Measurements from ENCODE around the gene SPACA6.
A peak's percentile ranks its signal among the peaks of the same experiment; 100 is the strongest.

SPACA6 gene

GRCh38 chr19:51695702-51696315, 2.7 kb downstream of the SPACA6 start:
- Histone ChIP-seq H3K27me3 (ENCODE audit: control insufficient read depth, insufficient read depth, low read length) (no peaks in the 10 kb centered on the region), H3K36me3 (ENCODE audit: control insufficient read depth, insufficient read depth, low read length) (no peaks in the 10 kb centered on the region), H3K4me1 (ENCODE audit: control insufficient read depth, insufficient read depth, low read length) (peaks cover 2% of the 10 kb centered on the region; the same call in 1 of the 2 replicates), H3K27ac (ENCODE audit: low read length) (no peak overlapping the region), H3K4me3 (ENCODE audit: low read length) (no peak overlapping the region), H3K9me3 (ENCODE audit: control insufficient read depth, insufficient read depth, low read length) (no peaks in the 10 kb centered on the region)
- DNase-seq (ENCODE audit: low read depth, low spot score), result no peak
- WGBS (ENCODE audit: insufficient coverage, insufficient read length), result no CpG with 5 or more reads among the region's 14 CpGs

- no CpG with 5 or more reads among the region's 3 CpGs for WGBS (ENCODE audit: insufficient coverage, insufficient read length)
- no peaks in the 10 kb centered on the region for H3K27me3 ChIP-seq (ENCODE audit: control insufficient read depth, insufficient read depth, low read length)
- H3K36me3 ChIP-seq (ENCODE audit: control insufficient read depth, insufficient read depth, low read length), result no peaks in the 10 kb centered on the region
These were observed 3.5 kb downstream of the SPACA6 start for GRCh38 chr19:51696606-51697005.

DNA sequence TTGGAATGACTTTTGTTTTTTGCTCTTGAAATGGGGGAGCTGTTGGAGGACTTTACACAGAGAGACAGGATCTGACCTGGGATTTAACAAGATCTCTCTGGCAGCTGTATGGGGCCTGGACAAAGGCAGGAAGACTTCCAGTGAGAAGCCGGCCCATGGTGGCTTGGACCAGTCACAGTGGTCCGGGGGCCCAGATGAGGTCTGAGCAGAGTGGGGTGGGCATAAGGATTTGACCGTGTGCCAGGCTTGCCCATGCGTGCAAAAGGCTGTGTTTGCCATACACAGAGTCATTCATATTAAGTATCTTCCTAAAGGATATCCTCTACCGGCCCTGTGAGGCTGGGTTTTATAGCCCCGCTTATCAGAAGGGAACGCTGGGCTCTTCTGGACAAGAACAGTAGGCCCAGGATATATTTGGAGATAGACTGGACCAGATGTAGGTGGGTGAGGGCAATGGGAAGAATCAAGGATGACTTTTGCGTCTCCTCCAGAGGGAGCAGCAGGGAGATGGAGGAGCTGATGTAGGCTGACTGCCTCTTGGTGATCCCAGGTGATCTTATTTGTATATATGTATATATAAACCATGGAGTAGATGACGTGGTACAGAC, 4.1 kb downstream of the SPACA6 start:
- no peaks in the 10 kb centered on the region for H3K27me3 ChIP-seq (ENCODE audit: control insufficient read depth, insufficient read depth, low read length)
- DNase-seq (ENCODE audit: low read depth, low spot score), result no peak
- peaks cover 2% of the 10 kb centered on the region for H3K4me1 ChIP-seq (ENCODE audit: control insufficient read depth, insufficient read depth, low read length)
- H3K36me3 ChIP-seq (ENCODE audit: control insufficient read depth, insufficient read depth, low read length), result no peaks in the 10 kb centered on the region
- H3K9me3 ChIP-seq (ENCODE audit: control insufficient read depth, insufficient read depth, low read length), result no peaks in the 10 kb centered on the region
- H3K4me3 ChIP-seq (ENCODE audit: low read length), result no peak overlapping the region
- H3K27ac ChIP-seq (ENCODE audit: low read length), result no peak overlapping the region
- no CpG with 5 or more reads among the region's 9 CpGs for WGBS (ENCODE audit: insufficient coverage, insufficient read length)

More at GRCh38 chr19:51696606-51697005, 3.5 kb downstream of the SPACA6 start:
- Histone ChIP-seq H3K4me1 (ENCODE audit: control insufficient read depth, insufficient read depth, low read length) (peaks cover 5% of the 10 kb centered on the region), H3K9me3 (ENCODE audit: control insufficient read depth, insufficient read depth, low read length) (no peaks in the 10 kb centered on the region), H3K4me3 (ENCODE audit: low read length) (no peak overlapping the region), H3K27ac (ENCODE audit: low read length) (no peak overlapping the region)
- DNase-seq (ENCODE audit: low read depth, low spot score), result no peak

GRCh38 chr19:51698296-51698695, 5.2 kb downstream of the SPACA6 start:
- no peak overlapping the region for H3K27ac ChIP-seq (ENCODE audit: low read length)
- no peaks in the 10 kb centered on the region for H3K27me3 ChIP-seq (ENCODE audit: control insufficient read depth, insufficient read depth, low read length)
- no peak for DNase-seq (ENCODE audit: low read depth, low spot score)
- H3K4me1 ChIP-seq (ENCODE audit: control insufficient read depth, insufficient read depth, low read length), result peaks cover 2% of the 10 kb centered on the region
- no peaks in the 10 kb centered on the region for H3K36me3 ChIP-seq (ENCODE audit: control insufficient read depth, insufficient read depth, low read length)
- no peaks in the 10 kb centered on the region for H3K9me3 ChIP-seq (ENCODE audit: control insufficient read depth, insufficient read depth, low read length)
- WGBS (ENCODE audit: insufficient coverage, insufficient read length), result no CpG with 5 or more reads among the region's 5 CpGs
- H3K4me3 ChIP-seq (ENCODE audit: low read length), result no peak overlapping the region

- no peak overlapping the region for H3K4me3 ChIP-seq (ENCODE audit: low read length)
- no peak overlapping the region for H3K27ac ChIP-seq (ENCODE audit: low read length)
- H3K36me3 ChIP-seq (ENCODE audit: control insufficient read depth, insufficient read depth, low read length), result no peaks in the 10 kb centered on the region
- peaks cover 2% of the 10 kb centered on the region; the same call in 1 of the 2 replicates for H3K4me1 ChIP-seq (ENCODE audit: control insufficient read depth, insufficient read depth, low read length)
- no peaks in the 10 kb centered on the region for H3K9me3 ChIP-seq (ENCODE audit: control insufficient read depth, insufficient read depth, low read length)
- no peak for DNase-seq (ENCODE audit: low read depth, low spot score)
- no peaks in the 10 kb centered on the region for H3K27me3 ChIP-seq (ENCODE audit: control insufficient read depth, insufficient read depth, low read length)
- no CpG with 5 or more reads among the region's 5 CpGs for WGBS (ENCODE audit: insufficient coverage, insufficient read length)
These were observed 6.0 kb downstream of the SPACA6 start for GRCh38 chr19:51699170-51699569.

DNA sequence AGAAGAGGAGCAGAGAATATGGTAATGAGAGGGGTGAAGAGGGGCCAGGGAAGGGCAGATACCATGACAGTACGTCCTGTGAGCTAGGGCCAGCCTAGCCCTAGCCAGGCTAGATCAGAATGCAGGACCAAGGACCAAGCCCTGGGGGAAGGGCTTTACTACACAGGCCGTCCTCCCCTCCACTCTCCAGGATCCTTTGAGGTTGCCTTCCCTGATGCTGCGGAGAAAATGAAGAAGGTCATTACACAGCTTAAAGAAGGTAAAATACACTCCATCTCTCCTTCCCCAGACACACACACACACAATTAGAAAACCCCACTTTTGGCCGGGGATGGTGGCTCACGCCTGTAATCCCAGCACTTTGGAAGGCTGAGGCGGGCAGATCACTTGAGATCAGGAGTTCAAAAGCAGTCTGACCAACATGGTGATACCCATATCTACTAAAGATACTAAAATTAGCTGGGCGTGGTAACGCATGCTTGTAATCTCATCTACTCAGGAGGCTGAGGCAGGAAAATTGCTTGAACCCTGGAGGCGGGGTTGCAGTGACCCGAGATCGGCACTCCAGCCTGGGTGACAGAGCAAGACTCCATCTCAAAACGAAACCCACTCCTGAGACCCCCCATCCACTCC, 8.5 kb downstream of the SPACA6 start:
- Histone ChIP-seq H3K4me1 (ENCODE audit: control insufficient read depth, insufficient read depth, low read length) (peaks cover 2% of the 10 kb centered on the region; the same call in 1 of the 2 replicates), H3K27ac (ENCODE audit: low read length) (no peak overlapping the region), H3K36me3 (ENCODE audit: control insufficient read depth, insufficient read depth, low read length) (no peaks in the 10 kb centered on the region), H3K27me3 (ENCODE audit: control insufficient read depth, insufficient read depth, low read length) (no peaks in the 10 kb centered on the region), H3K9me3 (ENCODE audit: control insufficient read depth, insufficient read depth, low read length) (no peaks in the 10 kb centered on the region), H3K4me3 (ENCODE audit: low read length) (peak overlapping the region; percentile 11; the same call in 1 of the 2 replicates)
- no CpG with 5 or more reads among the region's 12 CpGs for WGBS (ENCODE audit: insufficient coverage, insufficient read length)
- no peak for DNase-seq (ENCODE audit: low read depth, low spot score)

DNA sequence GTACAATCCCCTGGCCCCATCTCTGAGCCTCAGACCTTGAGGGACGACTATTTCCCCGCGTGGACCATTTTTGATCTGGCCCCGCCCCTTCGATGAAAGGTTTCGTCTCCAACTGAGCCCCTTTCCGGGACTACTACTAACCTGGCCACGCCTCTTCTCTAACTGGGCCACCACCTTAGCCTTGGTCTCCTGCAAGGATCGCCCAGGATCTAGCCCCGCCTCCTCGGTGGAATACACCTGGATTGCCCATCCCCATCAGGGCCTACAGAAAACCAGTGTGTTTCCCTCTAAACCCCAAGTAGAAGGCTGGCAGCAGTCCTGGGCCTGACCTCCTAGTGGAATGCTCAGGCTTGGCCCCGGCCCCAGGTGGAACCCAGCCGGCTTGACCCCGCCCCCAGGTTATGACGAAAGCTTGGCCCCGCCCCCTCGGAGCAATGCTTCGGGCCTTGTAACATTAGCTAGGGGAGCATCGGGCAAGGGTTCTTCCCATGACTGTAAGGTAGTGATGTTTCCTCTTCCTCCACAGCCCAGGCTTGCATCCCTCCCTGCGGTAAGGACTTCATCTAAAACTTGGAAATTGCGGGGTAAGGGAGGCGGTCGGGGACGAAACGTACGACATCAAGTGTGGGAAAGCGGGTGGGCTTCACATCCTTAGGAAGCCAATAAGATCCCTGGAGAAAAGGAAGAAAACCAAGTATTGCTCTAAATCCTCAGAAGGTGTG, 9.1 kb downstream of the SPACA6 start:
- Histone ChIP-seq H3K27me3 (ENCODE audit: control insufficient read depth, insufficient read depth, low read length) (no peaks in the 10 kb centered on the region), H3K36me3 (ENCODE audit: control insufficient read depth, insufficient read depth, low read length) (no peaks in the 10 kb centered on the region), H3K4me1 (ENCODE audit: control insufficient read depth, insufficient read depth, low read length) (peaks cover 2% of the 10 kb centered on the region; the same call in 1 of the 2 replicates), H3K27ac (ENCODE audit: low read length) (no peak overlapping the region), H3K9me3 (ENCODE audit: control insufficient read depth, insufficient read depth, low read length) (no peaks in the 10 kb centered on the region), H3K4me3 (ENCODE audit: low read length) (peak overlapping the region; percentile 63; the same call in 1 of the 2 replicates)
- no CpG with 5 or more reads among the region's 27 CpGs for WGBS (ENCODE audit: insufficient coverage, insufficient read length)
- DNase-seq (ENCODE audit: low read depth, low spot score), result peak; percentile 47

GRCh38 chr19:51702825-51703574, 9.9 kb downstream of the SPACA6 start:
- no CpG with 5 or more reads among the region's 46 CpGs for WGBS (ENCODE audit: insufficient coverage, insufficient read length)
- H3K4me3 ChIP-seq (ENCODE audit: low read length), result peak overlapping the region; percentile 63
- H3K36me3 ChIP-seq (ENCODE audit: control insufficient read depth, insufficient read depth, low read length), result no peaks in the 10 kb centered on the region
- peaks cover 2% of the 10 kb centered on the region; the same call in 1 of the 2 replicates for H3K4me1 ChIP-seq (ENCODE audit: control insufficient read depth, insufficient read depth, low read length)
- H3K9me3 ChIP-seq (ENCODE audit: control insufficient read depth, insufficient read depth, low read length), result no peaks in the 10 kb centered on the region
- peak; percentile 48 for DNase-seq (ENCODE audit: low read depth, low spot score)
- no peak overlapping the region for H3K27ac ChIP-seq (ENCODE audit: low read length)
- no peaks in the 10 kb centered on the region for H3K27me3 ChIP-seq (ENCODE audit: control insufficient read depth, insufficient read depth, low read length)

GRCh38 chr19:51703575-51704515, 10.7 kb downstream of the SPACA6 start:
- WGBS (ENCODE audit: insufficient coverage, insufficient read length), result no CpG with 5 or more reads among the region's 74 CpGs
- Histone ChIP-seq H3K27ac (ENCODE audit: low read length) (no peak overlapping the region), H3K4me3 (ENCODE audit: low read length) (peak overlapping the region; percentile 91; the same call in 1 of the 2 replicates), H3K36me3 (ENCODE audit: control insufficient read depth, insufficient read depth, low read length) (no peaks in the 10 kb centered on the region), H3K9me3 (ENCODE audit: control insufficient read depth, insufficient read depth, low read length) (no peaks in the 10 kb centered on the region), H3K27me3 (ENCODE audit: control insufficient read depth, insufficient read depth, low read length) (no peaks in the 10 kb centered on the region), H3K4me1 (ENCODE audit: control insufficient read depth, insufficient read depth, low read length) (peaks cover 2% of the 10 kb centered on the region; the same call in 1 of the 2 replicates)
- peak; percentile 72 for DNase-seq (ENCODE audit: low read depth, low spot score)
